ENCODE results near the gene TMEM163.

DNA sequence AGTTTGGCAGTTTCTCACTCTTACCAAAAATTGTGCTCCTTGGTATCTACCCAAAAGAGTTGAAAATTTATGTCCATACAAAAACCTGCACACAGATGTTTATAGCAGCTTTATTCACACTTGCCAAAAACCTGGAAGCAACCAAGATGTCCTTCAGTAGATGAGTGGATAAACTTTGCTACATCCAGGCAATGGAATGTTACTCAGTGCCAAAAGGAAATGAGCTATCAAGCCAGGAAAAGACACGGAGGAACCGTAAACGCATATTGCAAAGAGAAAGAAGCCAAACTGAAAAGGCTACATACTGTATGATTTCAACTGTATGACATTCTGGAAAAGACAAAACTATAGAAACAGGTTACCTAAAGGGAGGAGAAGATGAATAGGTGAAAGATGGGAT is 36.1 kb downstream of the TMEM163 start:
- TF ChIP-seq, protein P1, sequence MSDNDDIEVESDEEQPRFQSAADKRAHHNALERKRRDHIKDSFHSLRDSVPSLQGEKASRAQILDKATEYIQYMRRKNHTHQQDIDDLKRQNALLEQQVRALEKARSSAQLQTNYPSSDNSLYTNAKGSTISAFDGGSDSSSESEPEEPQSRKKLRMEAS (CRISPR knock-in tag; IDR thresholded peaks at IDR 0.05), result no peak
- TF ChIP-seq CREB1 (CRISPR knock-in tag; IDR thresholded peaks at IDR 0.05), result no peak
- TF ChIP-seq, protein P2, sequence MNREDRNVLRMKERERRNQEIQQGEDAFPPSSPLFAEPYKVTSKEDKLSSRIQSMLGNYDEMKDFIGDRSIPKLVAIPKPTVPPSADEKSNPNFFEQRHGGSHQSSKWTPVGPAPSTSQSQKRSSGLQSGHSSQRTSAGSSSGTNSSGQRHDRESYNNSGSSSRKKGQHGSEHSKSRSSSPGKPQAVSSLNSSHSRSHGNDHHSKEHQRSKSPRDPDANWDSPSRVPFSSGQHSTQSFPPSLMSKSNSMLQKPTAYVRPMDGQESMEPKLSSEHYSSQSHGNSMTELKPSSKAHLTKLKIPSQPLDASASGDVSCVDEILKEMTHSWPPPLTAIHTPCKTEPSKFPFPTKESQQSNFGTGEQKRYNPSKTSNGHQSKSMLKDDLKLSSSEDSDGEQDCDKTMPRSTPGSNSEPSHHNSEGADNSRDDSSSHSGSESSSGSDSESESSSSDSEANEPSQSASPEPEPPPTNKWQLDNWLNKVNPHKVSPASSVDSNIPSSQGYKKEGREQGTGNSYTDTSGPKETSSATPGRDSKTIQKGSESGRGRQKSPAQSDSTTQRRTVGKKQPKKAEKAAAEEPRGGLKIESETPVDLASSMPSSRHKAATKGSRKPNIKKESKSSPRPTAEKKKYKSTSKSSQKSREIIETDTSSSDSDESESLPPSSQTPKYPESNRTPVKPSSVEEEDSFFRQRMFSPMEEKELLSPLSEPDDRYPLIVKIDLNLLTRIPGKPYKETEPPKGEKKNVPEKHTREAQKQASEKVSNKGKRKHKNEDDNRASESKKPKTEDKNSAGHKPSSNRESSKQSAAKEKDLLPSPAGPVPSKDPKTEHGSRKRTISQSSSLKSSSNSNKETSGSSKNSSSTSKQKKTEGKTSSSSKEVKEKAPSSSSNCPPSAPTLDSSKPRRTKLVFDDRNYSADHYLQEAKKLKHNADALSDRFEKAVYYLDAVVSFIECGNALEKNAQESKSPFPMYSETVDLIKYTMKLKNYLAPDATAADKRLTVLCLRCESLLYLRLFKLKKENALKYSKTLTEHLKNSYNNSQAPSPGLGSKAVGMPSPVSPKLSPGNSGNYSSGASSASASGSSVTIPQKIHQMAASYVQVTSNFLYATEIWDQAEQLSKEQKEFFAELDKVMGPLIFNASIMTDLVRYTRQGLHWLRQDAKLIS (CRISPR knock-in tag; IDR thresholded peaks at IDR 0.05; ENCODE audit: borderline replicate concordance), result no peak
- TF ChIP-seq TCF7 (CRISPR knock-in tag; IDR thresholded peaks at IDR 0.05; ENCODE audit: low read depth), result no peak

All from WTC11 (cell line).